ENCODE data around the gene EDNRB.
"Not testable (repeated sequence)": the region's sequence is repeated elsewhere in the genome, so short reads cannot be mapped to it uniquely, and the experiment has no call there.

Gene EDNRB
- 0 reads per million in 2 experiments for total RNA-seq

DNA sequence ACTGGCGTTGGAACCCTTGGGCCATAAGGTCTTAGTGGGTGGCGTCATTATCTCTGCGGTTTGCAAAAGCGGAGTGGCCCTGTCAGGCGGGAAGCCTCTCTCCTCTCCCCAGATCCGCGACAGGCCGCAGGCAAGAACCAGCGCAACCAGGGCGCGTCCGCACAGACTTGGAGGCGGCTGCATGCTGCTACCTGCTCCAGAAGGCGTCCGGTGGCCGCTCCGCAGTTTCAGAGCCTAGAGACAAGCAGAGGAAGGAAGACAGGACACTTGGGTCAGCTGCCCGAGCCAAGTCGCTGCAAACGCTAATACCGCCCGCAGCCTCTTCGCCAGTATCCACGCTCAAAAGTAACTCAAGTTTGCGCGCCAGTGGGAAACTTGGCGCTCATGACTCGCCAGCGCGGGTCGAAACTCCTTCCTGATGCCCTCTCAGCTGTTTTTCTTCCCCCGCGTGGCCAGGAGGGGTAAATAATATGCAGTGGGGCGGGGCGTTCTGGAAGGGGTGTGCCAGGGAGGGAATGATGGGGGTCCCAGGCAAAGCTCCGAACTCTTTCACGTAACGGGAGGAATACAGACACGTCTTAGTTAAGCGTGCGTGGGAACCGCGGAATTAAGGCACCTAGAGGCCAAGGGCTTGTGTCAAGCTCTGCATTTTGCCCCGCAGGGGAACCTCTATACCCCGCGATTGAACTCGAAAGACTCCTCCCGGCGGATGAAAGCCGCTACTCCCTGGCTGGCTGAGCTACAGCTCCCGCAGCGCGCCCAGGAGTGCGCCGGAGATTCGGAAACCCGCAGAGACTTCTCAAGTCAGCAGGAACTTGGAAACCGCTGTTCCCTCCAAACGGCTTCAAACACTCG is at the start of gene EDNRB:
Gene EDNRB, minus strand, starts transcription at position 441 of the 855 bp plus-strand sequence. Its CDS starts 258 bp downstream, at position 183.
- no peak for DNase-seq (ENCODE audit: low read depth)

- DNase-seq (ENCODE audit: low read depth): no peak
Observed at GRCh38 chr13:77966671-77967070, 48.0 kb upstream of the EDNRB start.

DNA sequence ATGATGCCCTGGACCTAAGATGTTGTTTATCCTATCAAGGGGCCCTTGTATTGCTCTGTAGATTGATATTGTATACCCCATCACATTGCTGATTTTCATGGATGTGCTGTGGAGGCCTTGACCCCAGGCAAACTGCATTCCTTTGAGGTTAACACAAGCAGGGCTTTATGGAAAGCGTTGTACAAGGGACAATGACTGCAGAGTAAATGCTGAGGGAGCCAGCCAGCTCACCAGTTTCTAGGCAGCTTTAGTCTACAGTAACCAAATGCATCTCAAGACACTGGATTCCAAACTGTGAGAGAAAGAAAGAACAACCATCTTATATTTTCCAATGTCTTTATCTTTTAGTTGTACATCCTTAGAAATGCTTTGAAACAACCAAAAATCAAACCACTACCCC is 34.1 kb upstream of the EDNRB start:
- DNase-seq (ENCODE audit: low read depth): no peak

DNA sequence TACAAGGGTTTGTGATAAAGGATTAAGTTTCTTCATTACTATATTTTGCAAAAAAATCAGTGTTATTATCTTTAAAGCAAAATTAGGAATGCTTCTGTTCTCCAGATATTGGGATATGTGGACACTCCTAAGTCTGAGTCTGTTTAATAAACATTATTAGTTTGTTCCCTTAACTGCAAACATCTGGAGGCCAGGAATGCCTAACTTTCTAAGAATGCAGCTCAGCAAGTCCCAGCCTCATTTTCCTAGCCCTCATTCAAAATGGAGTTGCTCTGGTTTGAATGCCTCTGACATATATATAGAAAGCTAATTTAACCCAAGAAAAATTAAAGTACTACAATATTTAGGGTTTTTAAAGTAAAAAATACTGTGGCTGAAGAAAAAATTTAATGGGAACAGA is 33.6 kb upstream of the EDNRB start:
- no peak for DNase-seq (ENCODE audit: low read depth)

DNA sequence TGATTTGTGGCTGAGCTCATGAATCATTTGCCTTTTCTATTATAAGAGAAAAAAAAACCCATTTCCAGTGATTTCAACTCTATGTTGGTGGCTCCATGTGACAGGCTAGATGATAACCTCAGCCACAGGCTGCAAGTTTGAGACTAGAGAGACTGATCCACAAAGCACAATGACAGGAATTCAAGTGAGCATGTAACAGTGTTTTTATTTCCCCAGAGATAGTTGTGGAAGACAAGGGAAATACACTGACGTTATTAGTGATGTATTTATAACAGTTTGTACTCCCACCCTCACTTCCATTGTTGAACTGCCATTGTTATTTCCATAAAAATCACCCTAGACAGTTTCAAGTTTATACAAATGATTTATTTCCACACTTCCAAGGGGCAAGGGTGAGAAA is 27.9 kb upstream of the EDNRB start:
- DNase-seq (ENCODE audit: low read depth): no peak

GRCh38 chr13:77935063-77935462 is 16.4 kb upstream of the EDNRB start:
- DNase-seq (ENCODE audit: low read depth): not testable (repeated sequence)

DNA sequence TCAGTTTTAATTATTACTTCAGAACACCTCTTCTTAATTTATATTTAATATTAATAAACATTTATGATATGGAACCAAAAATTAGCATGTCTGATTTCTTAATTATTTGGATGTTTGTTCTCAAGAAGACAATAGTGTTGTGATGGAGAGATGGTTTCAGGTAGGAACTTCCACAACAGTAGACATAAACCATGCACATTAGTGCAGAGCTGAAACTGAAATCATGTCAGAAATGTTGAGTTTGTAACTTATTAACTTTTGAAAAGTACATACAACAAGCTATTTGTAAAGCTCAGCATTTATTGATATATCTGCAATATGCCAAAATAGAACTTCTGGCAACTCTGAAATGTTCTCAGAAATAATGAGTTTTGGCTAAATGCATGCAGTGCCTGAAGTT is 11.8 kb upstream of the EDNRB start:
- no peak for DNase-seq (ENCODE audit: low read depth)

DNA sequence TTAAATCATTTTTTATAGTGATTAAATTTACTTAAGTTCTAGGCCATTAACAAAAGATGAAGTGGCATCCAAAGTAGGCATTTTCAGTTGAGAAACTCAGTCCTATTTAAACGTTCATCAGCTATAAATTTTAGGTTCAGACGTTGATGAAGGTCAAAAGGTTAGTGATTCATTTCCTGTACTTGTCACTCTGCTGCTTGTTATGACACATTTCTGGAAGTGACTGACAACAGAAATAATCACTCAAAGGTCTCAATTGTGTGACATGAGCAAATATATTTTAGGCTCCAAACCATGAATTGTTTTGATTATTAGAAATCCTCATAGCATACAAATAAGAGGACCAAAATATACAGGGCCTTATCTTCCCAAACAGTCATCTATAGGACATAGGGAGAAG is 10.3 kb upstream of the EDNRB start:
- no peak for DNase-seq (ENCODE audit: low read depth)

GRCh38 chr13:77925616-77926015 is 7.0 kb upstream of the EDNRB start:
- DNase-seq (ENCODE audit: low read depth): no peak

DNA sequence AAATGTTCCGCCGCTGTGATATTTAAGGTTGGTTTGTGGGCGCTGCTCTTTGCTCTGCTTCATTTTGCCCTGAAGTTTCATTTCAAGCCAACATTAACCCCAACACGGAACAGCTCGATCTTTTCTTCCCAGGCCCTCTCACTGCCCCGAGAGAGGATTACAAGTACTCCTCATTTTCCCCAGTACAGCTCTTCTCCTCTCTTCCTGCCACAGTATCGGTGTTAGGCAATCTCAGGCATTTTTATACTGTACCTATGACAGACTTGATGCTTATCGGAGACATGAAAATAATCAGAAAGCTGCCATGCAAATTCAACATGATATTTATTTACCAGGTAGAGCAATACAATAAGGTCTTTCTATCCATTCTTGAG is 1.3 kb upstream of the EDNRB start:
- no peak for DNase-seq (ENCODE audit: low read depth)

DNA sequence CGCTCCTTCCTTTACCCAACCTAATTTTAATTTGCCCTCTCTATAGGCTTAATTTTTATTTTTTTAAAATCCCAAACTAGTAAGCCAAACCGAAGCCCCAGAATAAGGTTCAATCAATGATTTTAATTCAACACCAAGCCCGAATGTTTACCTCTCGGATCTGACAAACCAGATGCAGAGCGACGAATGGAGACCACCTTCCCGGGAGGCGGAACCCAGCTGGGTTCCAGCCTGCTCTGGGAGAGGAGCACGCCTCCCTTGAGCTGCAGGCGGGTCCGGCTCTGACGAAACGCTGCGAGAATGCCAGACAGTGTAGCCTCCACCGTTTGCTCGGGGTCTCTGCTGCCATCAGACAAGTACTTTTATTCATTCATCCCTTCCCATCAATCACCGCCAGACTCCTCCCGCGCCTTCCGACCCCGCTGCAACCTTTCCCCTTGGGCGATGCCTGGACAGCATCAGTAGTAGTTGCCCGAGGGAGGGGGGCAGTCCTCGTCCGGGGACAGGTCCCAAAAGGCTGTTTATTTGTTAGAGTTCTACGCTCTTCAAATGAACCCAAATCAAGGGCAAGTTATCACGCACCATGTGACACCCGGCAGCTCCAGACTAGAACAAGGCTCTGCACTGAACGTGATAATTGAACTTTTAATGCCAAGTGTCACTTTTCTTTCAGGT is 752 bp upstream of the EDNRB start:
- DNase-seq (ENCODE audit: low read depth): no peak

DNA sequence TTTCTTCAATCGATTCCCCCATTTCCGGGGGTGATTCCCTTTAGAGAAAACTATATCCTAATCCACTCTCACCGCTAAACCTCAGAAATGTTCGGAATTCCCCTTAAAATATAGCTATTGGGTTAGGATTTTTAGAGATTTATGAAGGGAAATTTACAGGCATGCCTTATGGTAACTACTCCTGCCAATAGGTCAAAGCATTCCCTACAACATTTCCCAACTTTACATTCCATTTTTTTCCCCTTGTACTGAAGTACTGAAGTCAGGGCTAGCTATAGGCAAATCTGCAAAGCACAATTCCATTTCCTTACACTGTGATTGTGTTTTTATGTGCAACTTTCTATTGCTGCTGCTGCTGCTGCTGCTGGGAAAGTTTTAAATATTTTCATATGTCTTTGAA is 2.1 kb downstream of the EDNRB start:
- no peak for DNase-seq (ENCODE audit: low read depth)

- no peak for DNase-seq (ENCODE audit: low read depth)
Observed at GRCh38 chr13:77915686-77916085, 2.9 kb downstream of the EDNRB start.

DNA sequence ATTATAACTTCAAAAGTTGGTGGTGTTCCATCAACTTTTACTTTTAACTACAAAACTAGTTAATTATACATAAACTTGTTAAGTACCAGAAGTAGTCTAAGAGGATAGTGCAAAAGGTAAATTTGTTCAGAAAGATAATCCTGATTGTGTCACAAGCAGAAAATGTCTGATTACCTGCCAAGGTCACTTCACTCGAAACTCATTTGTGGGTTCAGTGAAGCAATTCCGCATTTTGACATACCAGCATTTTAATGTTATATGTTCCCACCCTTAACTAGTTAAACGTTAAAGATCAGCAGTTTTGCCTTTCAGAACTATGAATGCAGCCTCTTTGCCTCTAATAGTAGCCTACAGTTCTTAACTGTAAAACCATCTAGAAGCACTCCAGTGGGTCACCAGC is 5.6 kb downstream of the EDNRB start:
- no peak for DNase-seq (ENCODE audit: low read depth)

- DNase-seq (ENCODE audit: low read depth): no peak
Observed at GRCh38 chr13:77911751-77912150, 6.9 kb downstream of the EDNRB start.

GRCh38 chr13:77909827-77910226 is 8.8 kb downstream of the EDNRB start:
- DNase-seq (ENCODE audit: low read depth): no peak

DNA sequence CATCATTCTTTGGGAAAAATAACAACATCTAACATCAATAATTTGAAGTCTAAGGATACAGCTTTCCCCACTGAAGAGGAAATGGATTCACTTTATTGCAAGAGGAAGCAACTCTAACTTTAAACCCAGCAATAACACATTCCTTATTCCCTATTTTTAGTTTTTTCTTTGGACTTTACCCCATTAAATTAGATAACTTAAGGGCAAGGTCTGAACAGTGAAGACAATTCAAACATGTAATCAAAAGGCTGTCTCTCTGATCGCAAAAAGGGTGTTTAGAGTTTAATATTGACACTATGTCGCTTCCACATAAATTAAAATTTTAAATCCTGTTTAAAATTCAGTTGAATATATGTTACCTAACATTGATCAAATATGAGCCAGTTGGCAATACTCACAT is 10.1 kb downstream of the EDNRB start:
- DNase-seq (ENCODE audit: low read depth): no peak

- DNase-seq (ENCODE audit: low read depth): no peak
Observed at GRCh38 chr13:77907666-77908341, 10.8 kb downstream of the EDNRB start.

DNA sequence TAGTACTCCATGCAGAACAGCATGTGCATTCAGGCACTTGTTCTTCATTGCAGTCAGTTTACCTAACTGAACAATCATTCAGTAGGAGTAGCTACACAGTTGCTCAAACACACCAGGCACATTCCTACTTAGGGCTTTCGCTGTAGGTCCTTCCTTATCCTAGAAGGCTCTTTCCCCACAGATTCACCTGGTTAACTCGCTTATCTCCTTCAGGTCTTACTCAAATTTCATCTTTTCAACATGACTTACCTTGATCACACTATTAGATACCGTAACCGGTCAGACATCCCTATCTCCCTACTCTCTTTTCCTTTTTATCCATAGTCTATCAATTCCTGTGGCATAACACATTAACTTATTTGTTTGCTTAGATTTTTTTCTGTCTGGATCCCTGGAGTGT is 14.6 kb downstream of the EDNRB start:
- no peak for DNase-seq (ENCODE audit: low read depth)

GRCh38 chr13:77903435-77903834 is 15.2 kb downstream of the EDNRB start:
- DNase-seq (ENCODE audit: low read depth): no peak

- no peak for DNase-seq (ENCODE audit: low read depth)
Observed at GRCh38 chr13:77902319-77902963, 16.2 kb downstream of the EDNRB start.

- no peak for DNase-seq (ENCODE audit: low read depth)
Observed at GRCh38 chr13:77898097-77898496, 20.5 kb downstream of the EDNRB start.

Data from T follicular helper cell (primary cell).